HCT116 (cell line): ENCODE data around the gene RIMS1.

Experiments
- POLR2A ChIP-seq: IDR thresholded peaks from 2 replicates; pipeline ENCODE4 v1.7.0; 2011; ENCODE audit warnings: borderline replicate concordance; ENCODE audit not compliant: insufficient read depth, insufficient read length; ENCODE audit errors: extremely low read depth
- POLR2AphosphoS5 ChIP-seq: IDR thresholded peaks from 2 replicates; pipeline ENCODE4 v1.6.1; 2011; ENCODE audit warnings: mild to moderate bottlenecking, low read depth, low read length, moderate library complexity
- SP1 ChIP-seq: IDR thresholded peaks from 2 replicates; pipeline ENCODE4 v1.6.1; 2012; ENCODE audit warnings: low read depth
- TF ChIP-seq, protein P1 (sequence below): IDR thresholded peaks from 2 replicates; pipeline ENCODE4 v1.6.1; 2012

DNA sequence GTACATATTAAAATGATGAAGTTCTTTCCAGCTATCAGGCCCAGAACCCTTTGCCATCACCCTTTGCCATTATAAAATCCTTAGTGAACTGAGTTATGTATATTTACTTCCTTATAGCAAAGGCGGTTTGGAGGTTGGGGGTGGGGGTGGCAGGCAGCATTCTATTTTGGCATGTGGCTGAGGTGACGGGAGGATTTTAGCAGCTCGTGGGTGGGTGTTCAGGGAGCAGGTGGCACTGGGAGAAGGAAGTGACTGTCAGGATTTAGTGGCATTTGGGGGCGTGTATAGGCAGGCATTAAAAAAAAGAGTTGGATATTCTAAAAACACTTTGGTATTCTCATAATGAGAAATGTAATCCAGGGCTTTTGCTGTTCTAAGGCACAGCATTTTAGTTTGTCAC is 150.7 kb downstream of the RIMS1 start:
- TF ChIP-seq POLR2A = no peak
- TF ChIP-seq POLR2AphosphoS5 = no peak
- TF ChIP-seq, protein P1, sequence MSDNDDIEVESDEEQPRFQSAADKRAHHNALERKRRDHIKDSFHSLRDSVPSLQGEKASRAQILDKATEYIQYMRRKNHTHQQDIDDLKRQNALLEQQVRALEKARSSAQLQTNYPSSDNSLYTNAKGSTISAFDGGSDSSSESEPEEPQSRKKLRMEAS = no peak
- TF ChIP-seq SP1 = no peak
